Glomerular visceral epithelial cell (primary cell): ENCODE data around the gene SPARC.

Experiments
- DNase-seq: peaks from one replicate; pipeline ENCODE4 v3.0.0-alpha.2; 2016; ENCODE audit errors: extremely low spot score

The SPARC gene

DNA sequence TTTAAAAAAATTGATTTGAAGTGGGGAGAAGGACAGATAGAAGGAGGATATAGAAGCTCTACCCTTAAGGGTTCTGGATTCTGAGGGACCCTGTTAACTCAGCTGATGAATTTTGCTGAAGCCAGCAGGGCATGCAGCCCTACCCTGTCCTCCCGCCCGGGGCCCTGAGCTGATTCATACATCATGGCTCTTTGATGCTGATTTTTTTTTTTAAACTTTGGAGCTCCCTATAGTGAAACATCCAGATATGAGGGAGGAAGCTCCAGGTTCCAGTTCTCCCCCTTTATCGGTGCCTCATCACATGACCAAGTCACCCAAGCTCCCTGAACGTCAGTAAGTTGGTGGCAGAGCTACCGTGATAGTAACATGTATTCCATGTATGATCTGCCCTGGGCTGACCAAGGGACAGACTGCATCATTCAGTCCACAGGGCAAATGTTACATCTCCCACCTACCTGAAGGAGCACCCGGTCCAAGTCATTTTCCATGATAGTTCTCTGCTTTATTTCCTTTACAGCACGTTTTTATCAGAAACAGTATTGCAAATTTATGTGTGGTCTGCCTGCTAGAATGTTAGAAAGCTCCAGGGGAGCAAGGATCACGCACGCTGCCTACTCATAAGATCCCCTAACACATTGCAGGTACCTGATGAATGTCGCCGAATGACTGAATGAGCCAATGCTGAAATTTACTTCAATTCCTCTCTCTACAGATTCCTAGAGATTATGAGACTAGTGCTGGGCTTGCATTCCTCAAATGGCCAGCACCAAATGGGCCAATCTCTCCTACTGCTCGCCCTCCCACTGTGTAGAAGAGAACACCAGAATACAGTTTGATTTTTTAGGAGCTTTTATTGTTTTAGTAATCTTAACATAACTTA lies 25.9 kb downstream of the SPARC start:
- peak; percentile 61 for DNase-seq

DNA sequence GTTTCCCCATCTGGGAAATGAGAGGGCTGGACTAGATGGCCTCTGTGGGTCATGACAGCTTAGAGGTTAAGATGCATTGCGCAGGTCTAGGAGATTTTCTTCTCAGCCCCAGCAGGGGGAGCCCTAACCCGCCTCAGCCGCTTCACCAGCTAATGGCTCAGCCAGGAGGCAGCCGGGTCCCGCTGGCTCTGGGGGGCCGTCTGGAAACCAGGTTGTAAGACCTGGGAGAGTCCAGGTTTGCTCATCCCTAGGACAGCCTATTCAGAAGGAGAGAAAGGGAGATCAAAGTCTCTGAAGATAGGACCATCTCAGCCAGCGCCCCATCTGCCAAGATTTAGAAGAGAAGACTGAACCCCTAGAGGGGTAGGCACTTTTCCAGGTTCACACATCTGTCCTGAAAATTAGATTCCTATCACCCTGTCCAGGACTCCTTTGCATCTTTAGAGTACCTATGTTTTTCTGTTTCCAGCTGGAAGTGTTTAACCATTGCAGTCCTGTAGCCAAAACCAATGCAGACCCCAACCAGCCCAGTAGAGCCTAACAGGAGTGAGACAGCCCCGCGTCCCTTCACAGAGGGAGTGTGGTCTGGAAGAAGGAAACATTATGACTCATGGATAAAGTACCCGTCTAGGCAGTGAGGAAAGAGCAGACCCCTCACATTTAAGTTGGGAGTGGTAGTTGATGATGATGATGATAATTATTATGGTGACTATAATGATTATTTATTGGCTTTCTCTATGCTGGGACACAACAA lies 27.5 kb downstream of the SPARC start:
- DNase-seq = peak; percentile 91

DNA sequence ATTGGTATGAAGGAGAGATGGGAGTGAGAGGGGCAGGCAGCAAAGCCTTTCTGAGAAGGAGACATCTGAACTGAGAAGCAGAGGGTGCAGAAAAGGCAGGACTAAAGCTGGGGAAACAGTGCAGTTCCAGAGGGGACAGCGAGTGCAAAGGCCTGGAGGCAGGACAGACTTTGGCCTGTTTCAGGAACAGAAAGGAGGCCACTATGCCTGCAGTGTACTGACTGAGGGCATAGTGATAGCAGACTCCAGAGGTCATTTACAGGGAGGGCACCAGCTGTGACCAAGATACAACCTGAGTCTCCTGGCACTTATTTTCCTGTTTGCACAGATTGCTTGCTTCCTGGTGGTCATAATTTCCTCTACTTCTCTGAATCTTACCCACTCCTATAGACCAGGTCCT lies 29.6 kb downstream of the SPARC start:
- DNase-seq = no peak

DNA sequence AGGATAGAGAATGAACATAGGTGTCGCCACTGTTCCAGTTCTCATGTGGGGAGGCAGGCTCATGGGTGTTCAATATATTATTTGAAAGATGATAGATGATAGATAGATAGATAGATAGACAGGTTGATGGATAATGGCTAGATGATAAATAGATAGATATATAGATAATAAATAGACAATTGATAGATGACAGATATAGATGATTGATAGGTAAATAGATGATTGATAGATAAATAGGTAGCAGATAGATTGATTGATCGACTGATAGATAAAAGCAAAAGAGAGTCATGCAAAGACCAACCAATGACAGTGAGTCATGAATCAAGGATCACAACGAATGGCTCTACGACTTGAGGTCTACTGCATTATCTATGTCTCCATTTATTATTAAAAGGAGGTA lies 30.4 kb downstream of the SPARC start:
- no peak for DNase-seq

DNA sequence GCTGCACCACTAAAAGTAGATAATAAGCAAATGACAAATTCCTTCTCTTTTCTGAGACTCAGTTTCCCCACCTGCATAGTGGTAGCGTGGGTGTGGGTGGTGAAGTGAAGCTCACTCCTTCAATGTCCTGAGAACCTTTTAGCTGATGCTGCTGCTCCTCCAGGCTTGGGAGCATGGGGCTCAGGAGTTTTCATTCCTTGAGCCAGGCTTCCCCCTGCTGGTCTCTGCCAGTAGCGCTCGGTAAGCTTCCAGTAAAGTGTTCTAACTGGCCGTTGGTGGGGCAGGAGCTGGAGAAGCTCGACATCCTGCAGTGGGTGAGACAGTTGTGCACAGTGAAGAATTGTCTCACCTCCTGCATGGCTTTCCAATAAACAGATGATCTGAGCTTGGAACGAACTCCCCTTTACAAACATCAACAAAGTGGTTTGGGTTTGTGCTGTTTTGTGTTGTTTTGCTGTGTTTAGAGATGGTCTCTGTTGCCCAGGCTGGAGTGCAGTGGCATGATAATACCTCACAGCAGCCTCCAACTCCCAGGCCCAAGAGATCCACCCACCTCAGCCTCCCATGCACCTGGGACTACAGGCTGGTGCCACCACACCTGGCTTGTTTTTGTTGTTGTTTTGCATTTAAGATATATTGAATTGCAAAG lies 34.6 kb downstream of the SPARC start:
- peak; percentile 86 for DNase-seq

DNA sequence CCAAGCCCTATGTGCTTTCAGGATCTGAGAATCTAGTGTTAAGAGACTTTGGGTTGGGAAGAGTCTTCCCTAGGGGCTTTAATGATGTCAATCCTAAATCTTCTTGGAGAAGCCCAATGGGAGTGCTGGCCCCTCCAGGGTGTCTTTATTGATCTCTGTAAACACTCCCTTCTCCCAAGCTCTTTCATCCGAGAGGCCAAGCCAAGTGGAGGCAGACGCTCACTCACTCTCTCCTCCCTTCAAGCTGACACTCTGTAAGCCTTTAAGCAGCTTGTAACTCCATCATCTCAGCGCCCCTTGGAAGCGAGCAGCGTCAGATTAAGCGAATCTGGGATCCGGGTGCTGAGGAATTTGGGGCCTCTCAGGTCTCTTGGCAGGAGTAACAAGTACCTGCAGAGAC lies 37.7 kb downstream of the SPARC start:
- DNase-seq = no peak

DNA sequence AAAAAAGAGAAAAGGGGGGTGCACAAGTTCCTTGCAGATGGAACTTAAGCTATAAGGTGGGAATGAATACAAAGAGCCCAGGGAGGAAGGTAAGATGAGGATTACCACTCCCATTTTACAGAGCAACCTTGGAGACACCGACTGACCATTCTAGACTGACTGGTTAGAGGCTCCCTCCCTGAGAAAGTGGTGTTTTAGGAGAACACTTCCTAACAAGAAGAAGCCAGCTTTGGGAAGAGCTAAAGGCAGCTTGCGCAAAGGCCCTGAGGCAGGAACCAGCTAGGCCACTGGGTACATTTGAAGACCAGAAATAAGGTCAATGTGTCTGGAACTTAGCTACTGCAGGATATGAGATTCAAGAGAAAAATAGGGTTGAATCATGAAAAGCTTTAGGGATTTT lies 38.6 kb downstream of the SPARC start:
- no peak for DNase-seq

DNA sequence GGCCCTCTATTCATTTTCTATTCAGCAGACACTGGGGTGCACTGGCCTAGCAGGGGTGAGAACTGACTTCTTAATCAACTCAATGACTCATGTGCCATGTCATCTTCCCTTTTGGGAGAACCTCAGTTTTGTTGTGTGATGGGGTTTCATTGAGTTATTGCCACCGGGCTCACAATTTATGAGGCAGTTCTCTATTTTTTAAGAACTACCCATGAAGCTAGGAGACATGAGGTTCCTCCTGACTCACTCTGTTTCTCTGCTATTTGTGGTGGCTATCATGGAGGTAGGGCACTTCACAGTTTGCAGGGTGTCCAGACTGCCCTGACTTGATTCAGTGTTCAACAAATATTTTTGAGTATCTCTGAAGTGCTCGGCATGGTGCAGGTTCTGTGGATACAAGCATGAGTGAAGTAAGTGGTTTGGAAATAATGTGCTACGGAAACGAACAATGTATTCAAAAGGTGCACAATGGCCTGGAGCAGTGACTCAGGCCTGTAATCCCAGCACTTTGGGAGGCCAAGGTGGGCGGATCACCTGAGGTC lies 39.3 kb downstream of the SPARC start:
- DNase-seq = no peak

DNA sequence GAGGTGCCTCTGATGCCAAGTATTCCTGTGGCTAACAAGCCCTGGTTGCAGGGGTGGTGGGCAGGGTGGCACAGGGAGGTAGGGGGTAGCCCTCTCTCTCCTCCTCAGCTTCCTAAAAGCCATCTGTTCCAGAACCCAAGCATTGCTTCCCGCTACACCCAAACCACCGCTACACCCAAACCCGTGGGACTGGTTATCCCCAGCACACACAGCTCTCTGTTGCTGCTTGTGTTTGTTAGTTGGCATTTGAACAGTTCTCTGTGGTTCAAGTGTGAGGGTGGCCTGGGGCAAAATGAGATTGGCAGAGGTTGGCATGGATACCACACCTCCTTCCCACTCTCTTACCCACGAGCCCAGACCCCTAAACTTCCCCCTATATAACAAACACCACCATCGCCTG lies 40.4 kb downstream of the SPARC start:
- no peak for DNase-seq

DNA sequence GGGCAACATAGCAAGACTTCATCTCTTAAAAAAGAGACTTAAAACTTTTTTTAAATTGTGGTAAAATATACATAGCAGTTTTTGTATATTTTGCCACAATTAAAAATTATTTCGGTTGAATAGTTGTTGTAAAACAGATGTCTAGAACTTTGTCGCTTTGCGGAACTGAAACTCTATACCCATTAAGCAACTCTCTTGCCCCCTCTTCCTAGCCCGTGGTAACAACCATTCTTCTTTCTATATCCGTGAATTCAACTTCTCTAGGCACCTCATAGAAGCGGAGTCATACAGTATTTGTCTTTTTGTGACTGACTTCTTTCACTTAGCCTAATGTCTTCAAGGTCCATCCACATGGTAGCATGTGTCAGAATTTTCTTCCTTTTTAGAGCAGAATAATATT lies 43.3 kb downstream of the SPARC start:
- DNase-seq = no peak

DNA sequence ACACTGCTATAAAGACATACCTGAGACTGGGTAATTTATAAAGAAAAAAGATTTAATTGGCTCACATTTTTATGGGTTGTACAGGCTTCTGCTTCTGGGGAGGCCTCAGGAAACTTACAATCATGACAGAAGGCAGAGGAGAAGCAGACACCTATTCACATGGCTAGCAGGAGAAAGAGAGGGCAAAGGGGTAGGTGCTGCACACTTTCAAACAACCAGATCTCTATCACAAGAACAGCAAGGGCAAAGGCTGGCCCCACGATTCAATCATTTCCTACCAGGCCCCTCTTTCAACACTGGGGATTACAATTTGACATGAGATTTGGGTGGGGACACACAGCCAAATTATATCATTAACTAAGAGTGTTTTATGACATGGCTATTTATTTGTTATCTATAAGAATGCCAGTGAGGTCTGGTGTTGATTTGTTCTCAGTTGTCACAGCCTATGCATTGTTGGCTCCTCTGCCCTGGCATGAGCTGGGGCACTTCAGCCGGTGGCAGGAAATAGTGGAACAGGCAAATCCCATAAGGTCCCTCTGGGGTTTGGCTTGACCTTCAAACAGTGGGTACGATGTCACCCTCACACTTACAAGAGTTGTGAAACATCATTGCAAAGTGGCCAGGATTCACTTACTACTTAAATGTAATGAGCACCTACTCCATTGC lies 44.1 kb downstream of the SPARC start:
- no peak for DNase-seq

DNA sequence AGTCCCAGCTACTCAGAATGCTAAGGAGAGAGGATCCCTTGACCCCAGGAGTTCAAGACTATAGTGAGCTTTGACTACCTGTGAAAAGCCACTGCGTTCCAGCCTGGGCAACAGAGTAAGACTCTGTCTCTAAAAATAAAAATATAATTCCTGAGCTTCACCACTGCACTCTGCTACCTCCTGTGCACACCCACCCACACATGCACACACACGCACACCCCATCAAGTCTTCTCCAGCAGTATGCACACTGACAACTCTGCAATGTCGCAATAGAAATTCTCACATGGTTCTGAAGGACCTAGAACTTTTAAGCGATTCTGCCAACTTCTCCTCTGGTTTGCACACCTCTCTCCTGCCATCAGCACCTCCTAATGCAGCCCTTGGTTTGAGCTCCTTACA lies 48.1 kb downstream of the SPARC start:
- no peak for DNase-seq

DNA sequence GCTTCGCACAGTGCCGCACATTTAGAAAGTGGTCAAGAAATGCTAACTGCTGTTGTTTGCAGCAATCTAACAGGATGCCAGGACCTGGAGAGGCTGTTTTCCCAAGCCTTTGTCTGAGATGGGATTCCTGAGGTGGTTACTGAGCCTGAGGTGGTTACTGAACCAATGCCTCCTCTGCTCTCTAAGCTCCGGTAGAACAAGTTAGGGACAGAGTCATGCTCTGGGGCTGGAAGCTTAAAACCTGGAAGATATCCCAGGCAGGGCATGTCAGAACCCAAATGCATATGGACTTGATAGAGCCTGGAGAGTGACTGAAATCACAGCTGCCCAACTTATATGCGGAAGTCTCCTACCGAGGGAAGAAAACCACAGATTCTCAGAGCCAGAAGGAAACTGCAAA lies 49.0 kb downstream of the SPARC start:
- DNase-seq = no peak

DNA sequence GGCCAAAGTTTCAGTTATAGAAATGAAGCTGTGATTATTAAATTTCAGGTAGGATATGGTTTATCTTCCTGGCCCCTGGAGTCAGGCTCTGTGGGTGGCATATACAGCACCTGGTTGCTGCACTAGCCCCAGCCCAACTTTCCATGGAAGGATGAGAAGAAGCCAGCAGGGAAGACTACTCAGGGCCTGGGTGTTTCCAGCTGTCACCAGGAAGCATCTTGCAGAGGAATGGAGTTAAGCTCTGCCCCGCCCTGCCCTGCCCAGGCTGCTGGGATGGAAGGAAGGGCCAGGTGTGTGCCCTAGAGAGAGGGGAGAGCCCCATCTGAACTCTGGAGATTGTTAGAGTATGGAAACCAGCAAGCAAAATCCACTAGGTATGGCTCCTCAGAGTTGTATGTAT lies 52.8 kb downstream of the SPARC start:
- no peak for DNase-seq

DNA sequence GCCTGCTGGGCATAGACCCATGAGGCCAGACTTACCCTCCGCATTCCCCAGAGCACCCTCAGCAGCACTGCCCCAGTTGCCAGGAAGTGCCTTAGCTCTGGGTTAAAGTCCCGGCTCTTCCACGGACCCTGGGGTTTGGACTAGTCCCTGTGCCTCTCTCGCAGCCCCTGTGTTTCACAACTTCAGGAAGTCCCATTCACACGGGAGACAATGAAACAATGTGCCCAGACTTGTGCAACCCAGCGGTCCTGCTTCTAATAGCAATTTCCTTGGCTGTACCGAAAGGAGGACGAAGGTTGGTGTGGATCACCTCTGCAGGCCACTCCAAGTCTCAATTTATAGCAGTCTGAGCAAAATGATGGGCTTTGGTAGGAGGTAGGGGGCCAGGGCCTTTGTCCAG lies 53.8 kb downstream of the SPARC start:
- DNase-seq = no peak

DNA sequence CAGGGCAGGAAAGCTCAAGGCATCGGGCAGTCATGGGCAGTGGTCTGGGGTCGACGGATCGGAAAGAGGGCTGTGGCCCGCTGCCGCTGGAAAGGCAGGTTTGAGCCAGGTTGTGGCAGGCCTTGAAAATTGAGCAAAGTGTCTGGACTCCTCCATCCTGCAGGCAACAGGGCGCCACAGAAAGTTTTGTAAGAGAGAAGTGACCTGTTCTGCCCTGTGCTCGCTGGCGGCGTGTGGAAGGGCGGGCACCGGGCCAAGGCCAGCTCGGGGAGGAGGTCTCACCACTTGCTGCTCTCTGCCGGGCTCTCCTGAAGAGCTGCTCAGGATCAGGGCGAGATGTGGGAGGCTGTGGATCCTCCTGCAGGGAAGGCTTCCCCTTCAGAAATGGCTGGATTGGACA lies 54.2 kb downstream of the SPARC start:
- DNase-seq = no peak

DNA sequence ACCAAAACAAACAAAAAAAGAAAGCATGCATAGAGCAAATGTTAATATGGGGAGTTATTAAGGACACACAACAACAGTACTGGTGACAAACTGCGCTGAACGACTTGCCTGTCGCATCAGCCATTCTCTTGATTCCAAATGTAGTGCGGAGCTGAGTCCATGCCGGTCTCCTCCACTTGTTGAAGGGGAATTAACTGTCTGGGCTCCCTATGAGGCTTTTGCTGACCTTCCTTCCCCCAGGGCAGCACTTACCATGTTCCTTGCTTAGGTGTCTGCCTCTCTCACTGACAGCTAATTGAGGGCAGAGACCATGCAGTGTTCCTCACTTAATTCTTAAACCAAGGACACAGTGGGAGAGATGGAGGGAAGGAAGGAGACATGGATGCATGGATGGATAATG lies 54.8 kb downstream of the SPARC start:
- no peak for DNase-seq

DNA sequence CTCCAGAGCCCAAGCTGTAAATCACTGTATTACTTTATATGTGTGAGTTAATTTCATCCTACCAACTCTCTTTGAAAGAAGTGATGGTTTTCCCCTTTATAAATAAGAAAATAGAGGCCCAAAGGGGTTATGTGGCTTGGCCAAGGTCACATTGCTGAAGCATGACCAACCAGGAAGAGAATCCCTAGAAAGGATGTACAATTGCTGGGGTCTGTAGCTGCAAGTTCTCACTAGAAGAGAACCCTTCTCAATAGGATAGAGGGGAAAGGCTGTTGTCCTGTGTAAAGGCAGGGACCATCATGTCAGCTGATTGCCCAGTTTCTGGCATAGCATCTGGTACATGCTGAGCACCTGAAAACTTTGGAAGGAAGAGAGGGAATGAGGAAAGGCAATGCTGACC lies 56.6 kb downstream of the SPARC start:
- DNase-seq = no peak

DNA sequence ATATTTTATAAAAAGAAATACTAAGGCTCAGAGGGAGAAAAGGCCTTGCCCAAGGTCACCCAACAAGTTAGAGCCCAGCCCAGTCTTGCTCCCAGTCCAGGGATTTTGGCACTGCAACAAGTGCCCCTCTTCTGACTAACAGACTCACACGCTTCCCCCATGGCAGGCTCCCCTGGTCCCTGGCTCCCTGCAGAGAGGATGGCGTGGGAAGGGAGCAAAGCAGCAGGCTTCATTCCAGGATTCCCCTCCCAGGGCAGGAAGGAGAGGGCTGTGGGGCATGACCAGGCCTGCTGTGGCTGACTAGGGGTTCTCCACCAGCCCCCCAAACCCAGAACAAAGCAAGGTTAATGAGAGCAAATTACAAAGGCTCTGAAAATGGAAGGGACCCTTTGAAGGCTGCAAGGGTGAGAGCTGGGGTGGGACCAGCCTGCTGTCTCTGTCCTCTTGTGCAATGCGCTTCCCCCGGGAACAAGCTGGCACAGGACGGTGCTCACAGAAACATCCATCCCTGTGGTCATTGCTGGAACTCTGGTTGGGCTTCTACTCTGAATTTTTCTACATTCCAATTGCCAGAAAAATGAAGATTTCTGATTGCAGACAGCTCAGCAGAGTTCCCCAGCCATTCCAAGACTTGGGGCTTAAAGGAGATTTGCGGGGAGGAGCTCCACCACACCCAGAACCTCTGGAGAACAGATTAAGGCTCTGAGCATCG lies 58.4 kb downstream of the SPARC start:
- DNase-seq = no peak

DNA sequence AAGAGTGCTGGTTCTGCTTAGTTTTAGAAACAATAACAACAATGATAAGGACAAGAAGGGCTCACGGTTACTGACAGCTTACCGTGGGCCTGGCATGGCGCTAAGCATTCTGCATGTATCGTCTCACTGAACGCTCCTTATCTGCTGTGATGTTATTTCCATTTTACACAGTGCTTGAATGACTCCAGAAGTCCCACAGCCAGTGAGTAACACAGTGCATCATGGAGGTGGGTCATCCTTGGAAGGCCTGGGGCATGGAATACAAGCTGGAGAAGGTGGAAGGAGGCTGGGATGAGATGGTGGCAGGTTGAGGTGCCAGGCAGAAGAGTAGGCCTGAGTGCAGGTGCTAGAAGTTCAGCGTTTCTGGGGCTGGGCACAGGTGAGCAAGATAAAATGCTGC lies 59.1 kb downstream of the SPARC start:
- DNase-seq = no peak

DNA sequence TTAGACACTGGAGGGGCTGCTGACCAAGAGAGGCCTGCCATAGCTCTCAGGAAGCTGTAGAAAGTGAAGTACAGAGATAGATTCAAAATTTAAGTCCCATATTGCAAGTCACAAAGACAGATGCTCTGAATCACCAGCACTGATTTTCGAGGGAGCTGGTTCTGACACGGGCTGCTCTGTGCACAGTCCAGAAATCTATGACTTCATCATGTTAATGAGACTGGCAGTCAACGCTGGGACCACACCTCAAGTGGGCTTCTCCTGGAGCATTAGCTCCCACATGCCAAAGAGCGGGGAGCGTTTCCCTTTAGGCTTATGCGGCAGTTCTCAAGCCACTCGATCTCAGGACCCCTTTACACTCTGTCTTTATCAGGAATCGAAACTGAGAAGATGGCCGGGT lies 61.4 kb downstream of the SPARC start:
- no peak for DNase-seq
